Smooth muscle cell (in vitro differentiated cells): ENCODE data around the gene RNF207. TPM values are rescaled to one million over a fixed set of nuclear protein-coding genes. Genes with fewer than 3 reads are reported as not detected.
A peak's percentile ranks its signal among the peaks of the same experiment; 100 is the strongest.

ENCODE experiments used
- DNase-seq: peaks from one replicate; lab custom pipeline; 2025; ENCODE audit not compliant: unreplicated experiment; lab: John Stamatoyannopoulos, UW
- H2AFZ ChIP-seq: fragments of 200-600 bp; sonication (generic); 2 replicates; pipeline ENCODE4 v1.6.0; 2016; ENCODE audit warnings: antibody characterized with exemption, low read depth, mild to moderate bottlenecking
- H3F3A ChIP-seq: fragments of 200-600 bp; sonication (generic); 2 replicates; pipeline ENCODE4 v1.6.0; 2017; ENCODE audit warnings: antibody characterized with exemption, low read depth
- H3K27ac ChIP-seq: fragments of 200-600 bp; sonication (generic); 2 replicates; pipeline ENCODE4 v1.5.1; 2016; ENCODE audit warnings: low read depth, mild to moderate bottlenecking
- H3K27me3 ChIP-seq: fragments of 200-600 bp; sonication (generic); 2 replicates; pipeline ENCODE4 v1.6.1; 2016; ENCODE audit warnings: low read depth, mild to moderate bottlenecking
- H3K36me3 ChIP-seq: fragments of 200-600 bp; sonication (generic); 2 replicates; pipeline ENCODE4 v1.5.1; 2016; ENCODE audit warnings: low read depth
- H3K4me1 ChIP-seq: fragments of 200-600 bp; sonication (generic); 2 replicates; pipeline ENCODE4 v1.5.1; 2016; ENCODE audit warnings: low read depth
- H3K4me2 ChIP-seq: fragments of 200-600 bp; sonication (generic); 2 replicates; pipeline ENCODE4 v1.6.0; 2016; ENCODE audit warnings: mild to moderate bottlenecking
- H3K4me3 ChIP-seq: fragments of 200-600 bp; sonication (generic); 2 replicates; pipeline ENCODE4 v1.5.1; 2016; ENCODE audit warnings: mild to moderate bottlenecking
- H3K79me2 ChIP-seq: fragments of 200-600 bp; sonication (generic); 2 replicates; pipeline ENCODE4 v1.6.0; 2016; ENCODE audit warnings: low read depth, mild to moderate bottlenecking
- H3K9ac ChIP-seq: fragments of 200-600 bp; sonication (generic); 2 replicates; pipeline ENCODE4 v1.6.0; 2016; ENCODE audit warnings: low read depth
- H3K9me3 ChIP-seq: fragments of 200-600 bp; sonication (generic); replicated peaks from 2 replicates; pipeline ENCODE4 v1.5.1; 2016; ENCODE audit warnings: low read depth
- H4K20me1 ChIP-seq: fragments of 200-600 bp; sonication (generic); 2 replicates; pipeline ENCODE4 v1.6.0; 2016; ENCODE audit warnings: low read depth
- WGBS: methylation state at CpG from one replicate; pipeline ENCODE4 v1.1.7; 2016; ENCODE audit warnings: low lambda C conversion rate; 5-methylcytosine and 5-hydroxymethylcytosine counted together
- polyA plus RNA-seq: library from polyadenylated mRNA; unstranded; fragments of >200 nt; fragmentation: Nextera tagmentation; extraction: Ambion mirVana; gene quantifications from 2 replicates; pipeline ENCODE4 v1.2.1, GENCODE V29; 2016
- total RNA-seq: library from RNA; depleted of rRNA; stranded (reverse); fragments of >200 nt; gene quantifications from 2 replicates; pipeline ENCODE4 v1.2.3, GENCODE V29; 2014
- TF ChIP-seq, protein P1 (sequence below): fragments of 200-600 bp; sonication (generic); IDR thresholded peaks from 2 replicates; pipeline ENCODE4 v1.5.1; 2017; ENCODE audit warnings: borderline replicate concordance, mild to moderate bottlenecking, antibody characterized with exemption; ENCODE audit not compliant: insufficient read depth, poor library complexity, severe bottlenecking

The RNF207 gene
- total and polyA plus RNA-seq, 2 experiments from 2014 or later, result 1.8 to 2.0 TPM

DNA sequence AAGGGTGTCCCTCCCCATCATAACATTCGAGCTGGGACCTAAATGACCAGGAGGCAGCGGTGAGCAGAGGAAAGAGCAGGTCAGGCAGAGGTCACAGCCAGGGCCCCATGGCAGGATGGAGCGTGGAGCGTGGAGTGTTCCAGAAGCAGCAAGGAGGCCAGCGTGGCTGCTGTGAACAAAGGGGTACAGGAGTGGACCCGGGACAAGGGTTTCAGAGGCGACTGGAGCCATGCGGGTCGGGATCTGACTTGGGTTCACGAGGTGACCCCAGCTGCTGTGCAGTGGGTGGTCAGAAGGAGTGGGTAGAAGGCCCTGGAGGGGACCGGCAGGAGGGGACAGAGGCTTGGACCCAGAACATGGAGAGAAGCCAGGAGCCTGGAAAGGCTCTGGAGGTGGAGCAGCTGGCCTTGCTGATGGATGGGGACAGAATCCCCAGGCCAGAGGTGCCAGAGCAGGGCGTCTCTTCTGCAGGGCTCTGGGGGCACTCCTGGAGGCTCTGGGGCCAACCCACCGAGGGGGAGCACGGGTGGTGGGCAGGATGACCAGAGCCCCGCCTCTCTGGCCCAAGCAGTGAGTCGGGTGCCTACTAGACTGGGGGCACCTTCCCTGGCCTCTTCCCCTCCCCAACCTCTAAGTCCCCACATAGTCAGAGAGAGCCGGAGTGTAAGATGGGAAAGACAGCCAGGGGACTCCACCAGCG, 28.1 kb upstream of the RNF207 start:
- Histone ChIP-seq H3K27ac (no peak overlapping the region), H3K4me2 (no peak overlapping the region), H2AFZ (no peak overlapping the region), H3F3A (no peaks in the 10 kb centered on the region), H3K79me2 (no peaks in the 10 kb centered on the region), H3K9ac (no peak overlapping the region), H3K4me1 (peaks cover 6% of the 10 kb centered on the region), H3K9me3 (no peaks in the 10 kb centered on the region), H3K36me3 (no peaks in the 10 kb centered on the region), H3K27me3 (peaks cover 65% of the 10 kb centered on the region), H4K20me1 (peaks cover 41% of the 10 kb centered on the region), H3K4me3 (no peak overlapping the region)
- no peak for DNase-seq
- 88% methylated on average over 18 of the region's 18 CpGs for WGBS
- TF ChIP-seq, protein P1, sequence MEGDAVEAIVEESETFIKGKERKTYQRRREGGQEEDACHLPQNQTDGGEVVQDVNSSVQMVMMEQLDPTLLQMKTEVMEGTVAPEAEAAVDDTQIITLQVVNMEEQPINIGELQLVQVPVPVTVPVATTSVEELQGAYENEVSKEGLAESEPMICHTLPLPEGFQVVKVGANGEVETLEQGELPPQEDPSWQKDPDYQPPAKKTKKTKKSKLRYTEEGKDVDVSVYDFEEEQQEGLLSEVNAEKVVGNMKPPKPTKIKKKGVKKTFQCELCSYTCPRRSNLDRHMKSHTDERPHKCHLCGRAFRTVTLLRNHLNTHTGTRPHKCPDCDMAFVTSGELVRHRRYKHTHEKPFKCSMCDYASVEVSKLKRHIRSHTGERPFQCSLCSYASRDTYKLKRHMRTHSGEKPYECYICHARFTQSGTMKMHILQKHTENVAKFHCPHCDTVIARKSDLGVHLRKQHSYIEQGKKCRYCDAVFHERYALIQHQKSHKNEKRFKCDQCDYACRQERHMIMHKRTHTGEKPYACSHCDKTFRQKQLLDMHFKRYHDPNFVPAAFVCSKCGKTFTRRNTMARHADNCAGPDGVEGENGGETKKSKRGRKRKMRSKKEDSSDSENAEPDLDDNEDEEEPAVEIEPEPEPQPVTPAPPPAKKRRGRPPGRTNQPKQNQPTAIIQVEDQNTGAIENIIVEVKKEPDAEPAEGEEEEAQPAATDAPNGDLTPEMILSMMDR, result no peak

DNA sequence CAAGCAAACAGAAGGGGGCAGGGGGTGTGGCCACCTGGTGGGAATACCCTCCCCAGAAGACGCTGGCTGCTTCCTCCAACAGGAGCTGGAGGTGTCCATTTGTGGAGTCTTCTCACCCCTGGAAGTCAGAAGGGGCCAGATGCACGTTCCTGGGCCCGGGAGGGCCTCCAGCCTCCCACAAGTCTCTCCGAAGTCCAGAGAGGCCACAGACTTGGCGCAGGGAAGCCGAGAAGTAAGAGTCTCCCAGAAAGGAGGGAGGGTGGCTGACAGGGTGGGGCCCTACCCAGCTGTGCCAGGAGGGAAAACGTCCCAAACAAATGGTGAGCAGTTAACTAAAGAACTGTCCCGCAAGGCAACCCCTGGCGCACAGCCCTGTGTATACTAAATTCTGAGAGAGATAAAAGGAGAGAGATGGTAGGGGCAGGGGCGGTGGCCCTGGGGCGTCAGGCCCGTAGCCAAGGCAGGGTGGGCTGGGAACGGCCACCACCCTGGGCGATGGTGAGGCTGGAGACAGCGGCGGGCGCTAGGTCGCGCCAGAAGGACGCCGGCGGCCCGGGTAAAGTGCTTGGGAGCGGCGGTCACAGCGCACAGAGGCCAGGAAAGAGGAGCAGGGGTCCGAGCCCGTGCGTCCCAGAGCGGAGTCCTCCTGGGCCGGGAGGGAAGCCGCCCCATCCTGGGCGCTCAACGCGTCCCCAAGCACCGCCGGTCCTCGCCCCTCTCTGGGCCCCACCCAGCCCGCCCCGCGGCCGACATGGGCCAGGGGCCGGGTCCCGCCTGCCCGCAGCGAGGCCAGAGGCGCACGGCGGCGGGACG, 27.0 kb upstream of the RNF207 start:
- H2AFZ ChIP-seq, result no peak overlapping the region
- WGBS, result 12% methylated on average over 24 of the region's 51 CpGs

DNA sequence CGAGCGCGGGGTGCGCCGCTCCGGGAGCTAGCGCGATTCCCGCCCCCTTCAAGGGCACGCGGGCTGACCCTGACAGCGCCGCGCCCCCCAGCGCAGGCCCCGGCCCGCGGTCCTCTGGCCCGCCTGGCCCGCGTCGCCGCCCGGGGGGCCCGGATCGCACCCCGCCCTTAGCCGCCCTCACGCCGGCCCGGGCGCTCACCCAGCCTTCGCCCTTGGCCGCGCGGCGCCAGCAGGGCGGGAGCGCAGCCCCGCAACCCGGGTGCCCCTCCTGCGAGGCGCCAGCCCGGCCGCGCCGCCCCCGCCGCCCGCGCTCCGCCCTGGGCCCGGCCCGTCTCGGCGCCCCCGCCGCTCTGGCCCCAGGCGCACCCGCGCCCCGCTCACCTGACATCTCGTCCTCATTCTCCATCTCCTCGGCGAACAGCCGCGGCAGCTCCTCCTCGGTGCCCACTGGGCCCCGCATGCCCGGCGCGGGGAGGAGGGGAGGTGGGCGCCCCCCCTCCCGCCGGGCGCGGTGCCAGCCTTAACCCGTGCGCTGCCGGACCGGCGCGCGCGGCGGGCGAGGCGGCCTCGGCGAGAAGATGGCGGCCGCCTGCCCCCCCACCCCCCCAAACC, 26.2 kb upstream of the RNF207 start:
- H2AFZ ChIP-seq, result no peak overlapping the region
- H3K27me3 ChIP-seq, result peaks cover 65% of the 10 kb centered on the region
- no peaks in the 10 kb centered on the region for H3K79me2 ChIP-seq
- H3K4me1 ChIP-seq, result peaks cover 6% of the 10 kb centered on the region
- no peak overlapping the region for H3K4me3 ChIP-seq
- H4K20me1 ChIP-seq, result peaks cover 60% of the 10 kb centered on the region
- TF ChIP-seq, protein P1, result no peak
- peak overlapping the region; percentile 67 for H3K4me2 ChIP-seq
- no peaks in the 10 kb centered on the region for H3K36me3 ChIP-seq
- no peak for DNase-seq
- peaks cover 1% of the 10 kb centered on the region for H3F3A ChIP-seq
- 3% methylated on average over 13 of the region's 92 CpGs for WGBS
- no peak overlapping the region for H3K9ac ChIP-seq
- no peak overlapping the region for H3K27ac ChIP-seq
- H3K9me3 ChIP-seq, result no peaks in the 10 kb centered on the region

More for the DNA sequence above, 27.0 kb upstream of the RNF207 start:
- Histone ChIP-seq H3K9ac (no peak overlapping the region), H3F3A (no peaks in the 10 kb centered on the region), H3K27ac (no peak overlapping the region), H4K20me1 (peaks cover 52% of the 10 kb centered on the region), H3K27me3 (peaks cover 65% of the 10 kb centered on the region), H3K79me2 (no peaks in the 10 kb centered on the region), H3K4me3 (no peak overlapping the region), H3K9me3 (no peaks in the 10 kb centered on the region), H3K36me3 (no peaks in the 10 kb centered on the region), H3K4me1 (peaks cover 6% of the 10 kb centered on the region), H3K4me2 (peak overlapping the region; percentile 44)
- TF ChIP-seq, protein P1, result no peak
- no peak for DNase-seq
